Panc1 (cell line): Measurements from ENCODE around the gene ADGRG7. TPM values are rescaled to one million over a fixed set of nuclear protein-coding genes. Genes with fewer than 3 reads are reported as not detected.

ENCODE experiments used
- ATAC-seq: fragments of 200-7000 bp; cut with Tn5 transposase; 2 replicates; pipeline ENCODE4 v1.9.1; 2020; ENCODE audit warnings: mild to moderate bottlenecking, moderate library complexity
- BruUV-seq: library from RNA; stranded (reverse); fragments of 400-500 nt; replicated peaks from 2 replicates; lab custom pipeline; 2021; lab: Mats Ljungman, UMichigan
- CTCF ChIA-PET: fragments of 300-600 bp; sonication (Branson Sonifier 250); formaldehyde crosslinking; loops from one replicate; lab custom pipeline; 2022; ENCODE audit warnings: antibody characterized with exemption; lab: Charles Lee
- POLR2A ChIA-PET: fragments of 300-600 bp; sonication (Branson Sonifier 250); formaldehyde crosslinking; loops from one replicate; lab custom pipeline; 2022; ENCODE audit warnings: antibody characterized with exemption; lab: Charles Lee
- DNase-seq: peaks from one replicate; pipeline ENCODE4 v3.0.0-alpha.2; 2010; ENCODE audit warnings: low read depth, low spot score
- H3K27ac ChIP-seq: 2 replicates; pipeline ENCODE4 v1.5.1; 2011; ENCODE audit warnings: mild to moderate bottlenecking, low read length, inconsistent platforms
- H3K27me3 ChIP-seq: fragments of 200-500 bp; sonication (Bioruptor generic); 2 replicates; pipeline ENCODE4 v1.6.0; 2014; ENCODE audit warnings: low read length, inconsistent platforms; ENCODE audit not compliant: control insufficient read depth, insufficient read depth
- H3K36me3 ChIP-seq: fragments of 200-500 bp; sonication (Bioruptor generic); 2 replicates; pipeline ENCODE4 v1.5.1; 2014; ENCODE audit warnings: inconsistent platforms, mild to moderate bottlenecking, low read length, moderate library complexity; ENCODE audit not compliant: control insufficient read depth, insufficient read depth
- H3K4me1 ChIP-seq: 2 replicates; pipeline ENCODE4 v1.5.1; 2011; ENCODE audit warnings: inconsistent platforms, mild to moderate bottlenecking, low read length, moderate library complexity; ENCODE audit not compliant: control insufficient read depth, insufficient read depth
- H3K4me3 ChIP-seq, 2 experiments: 2 replicates each; pipeline ENCODE4 v1.5.1; 2011 to 2012; ENCODE audit warnings: low read depth in 2 of 2, low read length in 2 of 2, mild to moderate bottlenecking in 2 of 2, inconsistent platforms in 1 of 2, moderate library complexity in 1 of 2
- H3K9me3 ChIP-seq: fragments of 200-500 bp; sonication (Bioruptor generic); 2 replicates; pipeline ENCODE4 v1.5.1; 2014; ENCODE audit warnings: low read depth, mild to moderate bottlenecking, inconsistent platforms, low read length, moderate library complexity; ENCODE audit not compliant: control insufficient read depth, insufficient read depth
- POLR2AphosphoS5 ChIP-seq: IDR thresholded peaks from 2 replicates; pipeline ENCODE4 v1.6.1; 2012; ENCODE audit warnings: mild to moderate bottlenecking, low read depth, low read length, moderate library complexity
- SIN3A ChIP-seq: IDR thresholded peaks from 2 replicates; pipeline ENCODE4 v1.6.1; 2012; ENCODE audit warnings: low read depth, mild to moderate bottlenecking, low read length, moderate library complexity, borderline replicate concordance; ENCODE audit not compliant: insufficient read depth
- TCF7L2 ChIP-seq: IDR thresholded peaks from 2 replicates; pipeline ENCODE4 v1.6.1; 2011; ENCODE audit warnings: mild to moderate bottlenecking, low read depth, low read length, inconsistent platforms
- in situ Hi-C: cut with HindIII; loops from 2 replicates; pipeline ENCODE4 v1.10.0; 2016; ENCODE audit warnings: low sequenced_read_pairs, low pct_unique_long_range_greater_than_20kb
- intact Hi-C: fragments of 100-400 bp; cut with micrococcal nuclease; formaldehyde crosslinking; loops from one replicate; pipeline ENCODE4 v1.10.0; 2022; ENCODE audit not compliant: unreplicated experiment
- total RNA-seq: library from RNA; stranded (reverse); gene quantifications from one replicate; pipeline ENCODE4 v1.2.1, GENCODE V29; 2021; ENCODE audit not compliant: unreplicated experiment
- TF ChIP-seq, protein P1 (sequence below): fragments of 450-650 bp; IDR thresholded peaks from 2 replicates; pipeline ENCODE4 v1.5.1; 2017; ENCODE audit warnings: mild to moderate bottlenecking
- TF ChIP-seq, protein P2 (sequence below), 2 experiments: IDR thresholded peaks; 2 replicates each; pipeline ENCODE4 v1.6.1; 2011 to 2012; ENCODE audit warnings: low read depth in 2 of 2, control low read depth in 1 of 2, low read length in 1 of 2, mild to moderate bottlenecking in 1 of 2, moderate library complexity in 1 of 2; ENCODE audit not compliant: insufficient read depth in 1 of 2

Gene ADGRG7
- total RNA-seq, 1 experiment from 2014 or later, result not detected

DNA sequence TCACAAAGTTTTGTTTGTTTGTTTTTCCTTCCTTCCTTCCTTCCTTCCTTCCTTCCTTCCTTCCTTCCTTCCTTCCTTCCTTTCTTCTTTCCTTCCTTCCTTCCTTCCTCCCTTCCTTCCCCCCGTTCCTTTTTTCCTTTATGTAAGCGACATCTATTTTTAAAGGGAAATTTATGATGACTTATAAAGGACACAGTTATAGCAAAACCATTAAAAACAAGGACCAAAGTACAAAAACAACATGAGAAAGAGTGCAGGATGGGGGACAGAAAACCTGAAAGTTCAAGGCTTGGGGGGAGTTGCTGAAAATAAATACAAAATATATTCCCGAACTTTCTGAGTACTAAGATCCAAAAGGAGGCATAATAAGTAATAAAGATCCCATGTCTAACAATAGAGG is 1.8 kb downstream of the ADGRG7 start:
- Histone ChIP-seq H3K4me1 (no peaks in the 10 kb centered on the region), H3K36me3 (no peaks in the 10 kb centered on the region), H3K9me3 (no peaks in the 10 kb centered on the region), H3K27me3 (peaks cover 15% of the 10 kb centered on the region; the same call in 1 of the 2 replicates), H3K4me3 (no peak overlapping the region), H3K27ac (no peak overlapping the region)
- POLR2A ChIA-PET, result no interaction called here
- CTCF ChIA-PET, result no interaction called here
- BruUV-seq, result no TSS peak
- no peak for ATAC-seq
- DNase-seq, result no peak
- intact Hi-C loops, result no loop called here
- TF ChIP-seq, protein P1, sequence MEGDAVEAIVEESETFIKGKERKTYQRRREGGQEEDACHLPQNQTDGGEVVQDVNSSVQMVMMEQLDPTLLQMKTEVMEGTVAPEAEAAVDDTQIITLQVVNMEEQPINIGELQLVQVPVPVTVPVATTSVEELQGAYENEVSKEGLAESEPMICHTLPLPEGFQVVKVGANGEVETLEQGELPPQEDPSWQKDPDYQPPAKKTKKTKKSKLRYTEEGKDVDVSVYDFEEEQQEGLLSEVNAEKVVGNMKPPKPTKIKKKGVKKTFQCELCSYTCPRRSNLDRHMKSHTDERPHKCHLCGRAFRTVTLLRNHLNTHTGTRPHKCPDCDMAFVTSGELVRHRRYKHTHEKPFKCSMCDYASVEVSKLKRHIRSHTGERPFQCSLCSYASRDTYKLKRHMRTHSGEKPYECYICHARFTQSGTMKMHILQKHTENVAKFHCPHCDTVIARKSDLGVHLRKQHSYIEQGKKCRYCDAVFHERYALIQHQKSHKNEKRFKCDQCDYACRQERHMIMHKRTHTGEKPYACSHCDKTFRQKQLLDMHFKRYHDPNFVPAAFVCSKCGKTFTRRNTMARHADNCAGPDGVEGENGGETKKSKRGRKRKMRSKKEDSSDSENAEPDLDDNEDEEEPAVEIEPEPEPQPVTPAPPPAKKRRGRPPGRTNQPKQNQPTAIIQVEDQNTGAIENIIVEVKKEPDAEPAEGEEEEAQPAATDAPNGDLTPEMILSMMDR, result no peak
- TF ChIP-seq SIN3A (no peak), POLR2AphosphoS5 (no peak), TCF7L2 (no peak)
- TF ChIP-seq, protein P2, sequence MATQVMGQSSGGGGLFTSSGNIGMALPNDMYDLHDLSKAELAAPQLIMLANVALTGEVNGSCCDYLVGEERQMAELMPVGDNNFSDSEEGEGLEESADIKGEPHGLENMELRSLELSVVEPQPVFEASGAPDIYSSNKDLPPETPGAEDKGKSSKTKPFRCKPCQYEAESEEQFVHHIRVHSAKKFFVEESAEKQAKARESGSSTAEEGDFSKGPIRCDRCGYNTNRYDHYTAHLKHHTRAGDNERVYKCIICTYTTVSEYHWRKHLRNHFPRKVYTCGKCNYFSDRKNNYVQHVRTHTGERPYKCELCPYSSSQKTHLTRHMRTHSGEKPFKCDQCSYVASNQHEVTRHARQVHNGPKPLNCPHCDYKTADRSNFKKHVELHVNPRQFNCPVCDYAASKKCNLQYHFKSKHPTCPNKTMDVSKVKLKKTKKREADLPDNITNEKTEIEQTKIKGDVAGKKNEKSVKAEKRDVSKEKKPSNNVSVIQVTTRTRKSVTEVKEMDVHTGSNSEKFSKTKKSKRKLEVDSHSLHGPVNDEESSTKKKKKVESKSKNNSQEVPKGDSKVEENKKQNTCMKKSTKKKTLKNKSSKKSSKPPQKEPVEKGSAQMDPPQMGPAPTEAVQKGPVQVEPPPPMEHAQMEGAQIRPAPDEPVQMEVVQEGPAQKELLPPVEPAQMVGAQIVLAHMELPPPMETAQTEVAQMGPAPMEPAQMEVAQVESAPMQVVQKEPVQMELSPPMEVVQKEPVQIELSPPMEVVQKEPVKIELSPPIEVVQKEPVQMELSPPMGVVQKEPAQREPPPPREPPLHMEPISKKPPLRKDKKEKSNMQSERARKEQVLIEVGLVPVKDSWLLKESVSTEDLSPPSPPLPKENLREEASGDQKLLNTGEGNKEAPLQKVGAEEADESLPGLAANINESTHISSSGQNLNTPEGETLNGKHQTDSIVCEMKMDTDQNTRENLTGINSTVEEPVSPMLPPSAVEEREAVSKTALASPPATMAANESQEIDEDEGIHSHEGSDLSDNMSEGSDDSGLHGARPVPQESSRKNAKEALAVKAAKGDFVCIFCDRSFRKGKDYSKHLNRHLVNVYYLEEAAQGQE (IDR thresholded peaks at IDR 0.05; ENCODE audit: insufficient read depth in 1 of 2, low read depth in 2 of 2, low read length in 1 of 2), result no peak
- in situ Hi-C loops, result no loop called here

DNA sequence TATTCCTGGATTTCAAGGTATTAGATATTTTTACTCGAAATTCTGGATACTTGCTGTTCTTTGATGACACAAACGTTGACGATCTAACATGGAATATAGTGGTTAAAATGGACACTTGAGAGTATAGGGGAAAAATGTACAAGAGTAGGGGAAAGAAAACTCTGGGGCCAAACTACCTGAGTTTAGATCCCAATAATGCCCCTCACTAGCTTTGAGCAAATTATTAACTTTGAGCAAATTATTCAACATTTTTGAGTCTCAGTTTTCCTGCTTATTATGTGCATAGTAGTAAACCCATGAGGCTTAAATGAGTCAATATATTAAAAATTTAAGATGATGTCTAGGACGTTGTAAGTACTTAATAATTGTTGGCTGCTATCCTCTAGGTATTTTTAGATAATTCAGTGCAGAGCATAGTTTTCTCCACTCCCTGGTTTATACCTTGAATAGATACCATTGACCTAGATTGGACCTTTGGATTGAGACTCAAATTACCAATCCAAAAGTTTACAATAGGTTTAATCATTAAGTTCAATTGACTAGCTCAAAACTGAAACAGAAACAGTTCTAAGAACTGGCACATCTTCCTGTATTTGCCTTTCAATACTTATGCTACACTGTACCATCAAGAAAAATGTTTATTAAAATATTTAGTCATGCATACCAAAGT is 4.5 kb downstream of the ADGRG7 start:
- Histone ChIP-seq H3K36me3 (no peaks in the 10 kb centered on the region), H3K4me1 (no peaks in the 10 kb centered on the region), H3K9me3 (no peaks in the 10 kb centered on the region), H3K27ac (no peak overlapping the region), H3K4me3 (no peak overlapping the region), H3K27me3 (peaks cover 8% of the 10 kb centered on the region; the same call in 1 of the 2 replicates)
- TF ChIP-seq SIN3A (no peak), TCF7L2 (no peak), POLR2AphosphoS5 (no peak)
- TF ChIP-seq, protein P1, result no peak
- TF ChIP-seq, protein P2 (IDR thresholded peaks at IDR 0.05; ENCODE audit: insufficient read depth in 1 of 2, low read depth in 2 of 2, low read length in 1 of 2), result no peak
- ChIA-PET POLR2A (no interaction called here), CTCF (no interaction called here)
- in situ Hi-C loops, result no loop called here
- BruUV-seq, result no TSS peak
- no peak for ATAC-seq
- DNase-seq, result no peak
- intact Hi-C loops, result no loop called here
